GM12878 (cell line): ENCODE results near the gene FANCE. TPM values are rescaled to one million over a fixed set of nuclear protein-coding genes. Genes with fewer than 3 reads are reported as not detected.

ENCODE experiments used
- ATAC-seq: fragments of 200-7000 bp; cut with Tn5 transposase; 3 replicates; pipeline ENCODE4 v1.9.1; 2020; ENCODE audit warnings: mild to moderate bottlenecking, moderate library complexity
- BruUV-seq: library from RNA; stranded (reverse); fragments of 400-500 nt; replicated peaks from 2 replicates; lab custom pipeline; 2021; lab: Mats Ljungman, UMichigan
- CTCF ChIA-PET: fragments of 300-600 bp; sonication (Branson Sonifier 250); formaldehyde crosslinking; extraction: SDS; loops from one replicate; lab custom pipeline; 2021; ENCODE audit warnings: inconsistent platforms; lab: Yijun Ruan, JAX
- POLR2A ChIA-PET: fragments of 350-600 bp; formaldehyde crosslinking; extraction: SDS; loops from one replicate; lab custom pipeline; 2021; ENCODE audit warnings: inconsistent platforms; lab: Charles Lee
- RAD21 ChIA-PET: fragments of 300-600 bp; sonication (Branson Sonifier 250); formaldehyde crosslinking; loops from one replicate; lab custom pipeline; 2023; ENCODE audit warnings: antibody characterized with exemption; ENCODE audit not compliant: unreplicated experiment; lab: Charles Lee
- SMC1A ChIA-PET: fragments of 300-600 bp; sonication (Branson Sonifier 250); formaldehyde crosslinking; loops from one replicate; lab custom pipeline; 2023; ENCODE audit not compliant: unreplicated experiment, uncharacterized antibody; lab: Charles Lee
- DNase-seq: peaks from one replicate; pipeline ENCODE4 v3.0.0-alpha.2; 2011; ENCODE audit warnings: low read depth, low spot score
- FAIRE-seq: peaks from 3 replicates; lab custom pipeline; 2011; peaks lifted over from hg19 to GRCh38; lab: Jason Lieb, UNC
- H2AFZ ChIP-seq: 2 replicates; pipeline ENCODE4 v1.6.0; 2011; ENCODE audit warnings: low read depth, low read length, control low read depth; ENCODE audit not compliant: control insufficient read depth
- H3K27ac ChIP-seq: 2 replicates; pipeline ENCODE4 v1.5.1; 2011; ENCODE audit warnings: control low read depth; ENCODE audit not compliant: control insufficient read depth, insufficient read depth
- H3K27me3 ChIP-seq, 2 experiments: replicated peaks in 1 of 2; 2 replicates each; pipeline versions ENCODE4 v1.6.0 to v1.6.1; 2011; ENCODE audit warnings: low read length in 1 of 2; ENCODE audit not compliant: control insufficient read depth in 2 of 2, insufficient read depth in 2 of 2
- H3K36me3 ChIP-seq, 2 experiments: 2 replicates each; pipeline ENCODE4 v1.5.1; 2011; ENCODE audit warnings: low read length in 1 of 2; ENCODE audit not compliant: control insufficient read depth in 2 of 2, insufficient read depth in 2 of 2
- H3K4me1 ChIP-seq: 2 replicates; pipeline ENCODE4 v1.6.1; 2011; ENCODE audit warnings: mild to moderate bottlenecking, low read length, moderate library complexity, mixed read lengths; ENCODE audit not compliant: control insufficient read depth, insufficient read depth
- H3K4me2 ChIP-seq: 2 replicates; pipeline ENCODE4 v1.6.0; 2011; ENCODE audit warnings: control low read depth; ENCODE audit not compliant: control insufficient read depth, insufficient read depth
- H3K4me3 ChIP-seq: fragments of 200-600 bp; sonication (generic); 2 replicates; pipeline ENCODE4 v1.5.1; 2016
- H3K79me2 ChIP-seq: 2 replicates; pipeline ENCODE4 v1.6.0; 2011; ENCODE audit warnings: low read length; ENCODE audit not compliant: control insufficient read depth, insufficient read depth
- H3K9ac ChIP-seq: 2 replicates; pipeline ENCODE4 v1.8.0; 2011; ENCODE audit warnings: low read length, control low read depth, mixed read lengths; ENCODE audit not compliant: control insufficient read depth, insufficient read depth
- H3K9me3 ChIP-seq: replicated peaks from 3 replicates; pipeline ENCODE4 v1.5.1; 2011; ENCODE audit warnings: mild to moderate bottlenecking, low read length; ENCODE audit not compliant: control insufficient read depth, insufficient read depth
- H4K20me1 ChIP-seq: 2 replicates; pipeline ENCODE4 v1.6.0; 2011; ENCODE audit not compliant: control insufficient read depth, insufficient read depth
- BHLHE40 ChIP-seq, 2 experiments: fragments of 450-650 bp in 1 of 2; IDR thresholded peaks; 2 replicates each; pipeline ENCODE4 v1.6.1; 2011 to 2017; ENCODE audit warnings: low read depth in 2 of 2, borderline replicate concordance in 1 of 2, improper control_type of control experiment in 1 of 2, low read length in 1 of 2, mild to moderate bottlenecking in 1 of 2
- KAT2A ChIP-seq: conservative IDR thresholded peaks from 2 replicates; pipeline ENCODE4 v1.6.1; 2011; ENCODE audit warnings: low read depth, low read length; ENCODE audit not compliant: control insufficient read depth
- POLR2A ChIP-seq: IDR thresholded peaks from 2 replicates; pipeline ENCODE4 v1.6.1; 2011; ENCODE audit warnings: low read depth, mild to moderate bottlenecking, low read length
- POLR2AphosphoS2 ChIP-seq: IDR thresholded peaks from 2 replicates; pipeline ENCODE4 v1.6.1; 2011; ENCODE audit warnings: low read depth, mild to moderate bottlenecking, low read length, improper control_type of control experiment, moderate library complexity
- POLR2AphosphoS5 ChIP-seq: IDR thresholded peaks from 2 replicates; pipeline ENCODE4 v1.6.1; 2011; ENCODE audit warnings: mild to moderate bottlenecking, low read length, inconsistent platforms
- RAD51 ChIP-seq: fragments of 450-650 bp; IDR thresholded peaks from 2 replicates; pipeline ENCODE4 v1.6.1; 2016; ENCODE audit warnings: moderate library complexity, mild to moderate bottlenecking, inconsistent platforms
- SIN3A ChIP-seq: IDR thresholded peaks from 2 replicates; pipeline ENCODE4 v1.6.1; 2012; ENCODE audit warnings: low read depth, low read length, improper control_type of control experiment
- SUPT20H ChIP-seq: IDR thresholded peaks from 2 replicates; pipeline ENCODE4 v1.6.1; 2011; ENCODE audit warnings: low read depth, mild to moderate bottlenecking, low read length, moderate library complexity, borderline replicate concordance; ENCODE audit not compliant: control insufficient read depth
- USF1 ChIP-seq: IDR thresholded peaks from 2 replicates; pipeline ENCODE4 v1.6.1; 2011; ENCODE audit warnings: borderline replicate concordance, low read depth, mild to moderate bottlenecking, moderate library complexity, mixed read lengths, low read length; ENCODE audit not compliant: insufficient read depth; ENCODE audit errors: extremely low read length
- WGBS: methylation state at CpG from one replicate; pipeline ENCODE4 v1.1.6; 2016; ENCODE audit warnings: low lambda C conversion rate; ENCODE audit not compliant: insufficient replicate concordance, insufficient coverage; ENCODE audit errors: missing lambda C conversion rate; 5-methylcytosine and 5-hydroxymethylcytosine counted together
- in situ Hi-C: fragments of 300-500 bp; cut with MboI; formaldehyde crosslinking; loops from 9 replicates; pipeline ENCODE4 v1.14.3; 2018; ENCODE audit warnings: mixed read lengths
- intact Hi-C: fragments of 100-400 bp; cut with micrococcal nuclease; formaldehyde crosslinking; loops from one replicate; pipeline ENCODE4 v1.14.2; 2022; ENCODE audit not compliant: unreplicated experiment
- polyA plus RNA-seq, 11 experiments: library from polyadenylated mRNA; depleted of rRNA in 4 of 11; unstranded in 6 of 11; stranded (reverse) in 5 of 11; fragments of >200 nt; fragmentation: Nextera tagmentation in 4 of 11; fragmentation: Illumina TruSeq in 1 of 11; extraction: Ambion mirVana in 4 of 11; extraction: Trizol in 1 of 11; gene quantifications; 1 replicate in 1 of 11; 2 replicates in 10 of 11; pipeline versions ENCODE4 v1.2.1 to v1.2.3, GENCODE V29; 2011 to 2016; ENCODE audit warnings: inconsistent platforms in 2 of 11, missing spikeins in 2 of 11, low read depth in 1 of 11
- total RNA-seq, 4 experiments: library from RNA; depleted of rRNA in 3 of 4; stranded (reverse); fragments of >200 nt in 3 of 4; fragmentation: Illumina TruSeq in 1 of 4; extraction: Trizol in 1 of 4; gene quantifications; 2 replicates each; pipeline versions ENCODE4 v1.2.1 to v1.2.3, GENCODE V29; 2013 to 2021

FANCE gene
- total and polyA plus RNA-seq, 10 of the 15 experiments (the other 5 are each of a cell fraction or from before 2014, with no cell fraction given) = 3.0 to 13.3 (median 8.1) TPM

GRCh38 chr6:35469751-35470662, 17.9 kb downstream of the FANCE start:
- WGBS = 4% methylated on average over 18 of the region's 18 CpGs
- DNase-seq (no peak), ATAC-seq (no peak), FAIRE-seq (no peak)
- Histone ChIP-seq H2AFZ (no peak overlapping the region), H3K27ac (no peak overlapping the region; the same call in 1 of the 2 replicates), H3K4me1 (no peaks in the 10 kb centered on the region), H3K79me2 (peaks cover 33% of the 10 kb centered on the region), H3K4me2 (peak overlapping the region; percentile 83), H3K36me3 (peaks cover 14% of the 10 kb centered on the region in 2 experiments), H4K20me1 (peaks cover 7% of the 10 kb centered on the region; the same call in 1 of the 2 replicates), H3K9me3 (no peaks in the 10 kb centered on the region), H3K27me3 (no peaks in the 10 kb centered on the region), H3K4me3 (peak overlapping the region; percentile 99), H3K9ac (peak overlapping the region; percentile 97)
- ChIA-PET SMC1A (no interaction called here), RAD21 (interaction anchor here (0.6 kb wide), 1 partner anchor 12 kb away, joined by 3 read pairs; no protein-coding TSS in a partner anchor), POLR2A (interaction anchor here (1.0 to 1.2 kb wide), 2 partner anchors 11 to 53 kb away, joined by 3 read pairs; no protein-coding TSS in a partner anchor), CTCF (interaction anchor here (1.1 to 3.6 kb wide), 5 partner anchors 12 to 266 kb away, joined by 4 to 20 read pairs (median 11); partner anchors contain the start of genes ARMC12, DEF6, FANCE and PPARD)
- TF ChIP-seq SUPT20H = no peak
- TF ChIP-seq POLR2AphosphoS5 = peak; percentile 19
- no peak for TF ChIP-seq KAT2A
- 0 out of 2 replicates have a peak, but pooled peaks have one; percentile 8 for TF ChIP-seq POLR2AphosphoS2
- 0 out of 2 replicates have a peak, but pooled peaks have one; percentile 36 for TF ChIP-seq SIN3A
- peak in 1 of 2 experiments; percentile 60; a peak in 2 of 4 replicates for TF ChIP-seq BHLHE40 (IDR thresholded peaks at IDR 0.05; ENCODE audit: borderline replicate concordance in 1 of 2, low read depth in 2 of 2, low read length in 1 of 2)
- peak; percentile 72 for TF ChIP-seq RAD51
- TF ChIP-seq POLR2A = peak; percentile 43
- TF ChIP-seq USF1 = peak; percentile 35
- intact Hi-C loops = loop anchor here (2.0 kb wide), 1 partner anchor 17 kb away; the partner anchor contains the start of gene FANCE
- BruUV-seq = TSS peak; percentile 70
- in situ Hi-C loops = loop anchor here (5.0 kb wide), 1 partner anchor 173 kb away; the partner anchor contains the start of gene DEF6
